ENCODE data around the gene SWSAP1.
A peak's percentile ranks its signal among the peaks of the same experiment; 100 is the strongest.

The SWSAP1 gene

GRCh38 chr19:11383706-11384048 lies 9.2 kb downstream of the SWSAP1 start:
- Histone ChIP-seq H3K27me3 (ENCODE audit: control insufficient read depth, insufficient read depth, low read length) (no peaks in the 10 kb centered on the region), H3K36me3 (ENCODE audit: control insufficient read depth, insufficient read depth, low read length) (no peaks in the 10 kb centered on the region), H3K4me1 (ENCODE audit: control insufficient read depth, insufficient read depth, low read length) (no peaks in the 10 kb centered on the region), H3K4me3 (ENCODE audit: low read depth, low read length) (peak overlapping the region; percentile 75), H3K9ac (ENCODE audit: low read depth, low read length) (no peak overlapping the region), H3K9me3 (ENCODE audit: control insufficient read depth, insufficient read depth, low read length) (no peaks in the 10 kb centered on the region)

DNA sequence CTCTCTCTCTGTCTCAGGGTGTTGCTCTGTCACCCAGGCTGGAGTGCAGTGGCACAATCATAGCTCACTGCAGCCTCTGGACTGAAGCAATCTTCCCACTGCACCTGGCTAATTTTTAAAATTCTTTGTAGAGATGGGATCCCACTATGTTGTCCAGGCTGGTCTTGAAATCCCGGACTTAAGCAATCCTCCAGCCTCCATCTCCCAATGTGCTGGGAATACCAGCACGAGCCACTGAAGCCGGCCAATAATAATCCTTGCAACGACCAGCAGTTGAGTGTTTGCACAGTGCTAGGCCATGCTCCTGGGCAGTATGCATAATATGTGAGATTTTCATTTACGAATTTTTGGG lies 10.3 kb downstream of the SWSAP1 start:
- Histone ChIP-seq H3K9ac (ENCODE audit: low read depth, low read length) (no peak overlapping the region), H3K4me1 (ENCODE audit: control insufficient read depth, insufficient read depth, low read length) (no peaks in the 10 kb centered on the region), H3K36me3 (ENCODE audit: control insufficient read depth, insufficient read depth, low read length) (no peaks in the 10 kb centered on the region)

GRCh38 chr19:11387162-11388034 lies 12.9 kb downstream of the SWSAP1 start:
- Histone ChIP-seq H3K9me3 (ENCODE audit: control insufficient read depth, insufficient read depth, low read length) (no peaks in the 10 kb centered on the region), H3K9ac (ENCODE audit: low read depth, low read length) (no peak overlapping the region), H3K4me1 (ENCODE audit: control insufficient read depth, insufficient read depth, low read length) (no peaks in the 10 kb centered on the region), H3K36me3 (ENCODE audit: control insufficient read depth, insufficient read depth, low read length) (no peaks in the 10 kb centered on the region), H3K27me3 (ENCODE audit: control insufficient read depth, insufficient read depth, low read length) (no peaks in the 10 kb centered on the region), H3K4me3 (ENCODE audit: low read depth, low read length) (no peak overlapping the region)

More for the DNA sequence above, 10.3 kb downstream of the SWSAP1 start:
- Histone ChIP-seq H3K27me3 (ENCODE audit: control insufficient read depth, insufficient read depth, low read length) (no peaks in the 10 kb centered on the region), H3K4me3 (ENCODE audit: low read depth, low read length) (no peak overlapping the region), H3K9me3 (ENCODE audit: control insufficient read depth, insufficient read depth, low read length) (no peaks in the 10 kb centered on the region)

DNA sequence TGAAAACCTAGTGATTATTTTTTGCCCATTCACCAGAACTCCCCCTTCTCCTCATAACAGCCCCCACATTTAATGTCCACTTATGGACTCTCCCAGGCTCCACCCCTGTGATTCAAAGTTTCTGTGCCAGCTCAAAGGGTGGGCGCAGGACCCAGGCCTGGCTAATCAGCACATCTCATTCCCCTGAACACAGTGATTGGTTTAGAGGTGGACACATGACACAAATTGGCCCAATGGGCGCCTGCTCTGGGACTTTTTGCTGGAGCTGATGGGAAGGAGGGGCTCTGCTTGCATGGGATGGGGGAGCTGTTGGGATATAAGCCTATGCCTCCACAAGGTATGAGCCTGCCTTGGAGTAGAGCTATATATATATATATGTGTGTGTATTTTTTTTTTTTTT lies 15.9 kb downstream of the SWSAP1 start:
- Histone ChIP-seq H3K9me3 (ENCODE audit: control insufficient read depth, insufficient read depth, low read length) (no peaks in the 10 kb centered on the region), H3K27me3 (ENCODE audit: control insufficient read depth, insufficient read depth, low read length) (no peaks in the 10 kb centered on the region), H3K4me3 (ENCODE audit: low read depth, low read length) (no peak overlapping the region), H3K9ac (ENCODE audit: low read depth, low read length) (no peak overlapping the region), H3K36me3 (ENCODE audit: control insufficient read depth, insufficient read depth, low read length) (no peaks in the 10 kb centered on the region), H3K4me1 (ENCODE audit: control insufficient read depth, insufficient read depth, low read length) (peaks cover 3% of the 10 kb centered on the region)

GRCh38 chr19:11390933-11391680 lies 16.6 kb downstream of the SWSAP1 start:
- Histone ChIP-seq H3K36me3 (ENCODE audit: control insufficient read depth, insufficient read depth, low read length) (no peaks in the 10 kb centered on the region), H3K4me1 (ENCODE audit: control insufficient read depth, insufficient read depth, low read length) (peaks cover 4% of the 10 kb centered on the region), H3K4me3 (ENCODE audit: low read depth, low read length) (no peak overlapping the region), H3K27me3 (ENCODE audit: control insufficient read depth, insufficient read depth, low read length) (no peaks in the 10 kb centered on the region), H3K9me3 (ENCODE audit: control insufficient read depth, insufficient read depth, low read length) (no peaks in the 10 kb centered on the region), H3K9ac (ENCODE audit: low read depth, low read length) (no peak overlapping the region)

GRCh38 chr19:11397089-11397610 lies 22.7 kb downstream of the SWSAP1 start:
- Histone ChIP-seq H3K4me3 (ENCODE audit: low read depth, low read length) (no peak overlapping the region), H3K9me3 (ENCODE audit: control insufficient read depth, insufficient read depth, low read length) (no peaks in the 10 kb centered on the region), H3K9ac (ENCODE audit: low read depth, low read length) (no peak overlapping the region)

DNA sequence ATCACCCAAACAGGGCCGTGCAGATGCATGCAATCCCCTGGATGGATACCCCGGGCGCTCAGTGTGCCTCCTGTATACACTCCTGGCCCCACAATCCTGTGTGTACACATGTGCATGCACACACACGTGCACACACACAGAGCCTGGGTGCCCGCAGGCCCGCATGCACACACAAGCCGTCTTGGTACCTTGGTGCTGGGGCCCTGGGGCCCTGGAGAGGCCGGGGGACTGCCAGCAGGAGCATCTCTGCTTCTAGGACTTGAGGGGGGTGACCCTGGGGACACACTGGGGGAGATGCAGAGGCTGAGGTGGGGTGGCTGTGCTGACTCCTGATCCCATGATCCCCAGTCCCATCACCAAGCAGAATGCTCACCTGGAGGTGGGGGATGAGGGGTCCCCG lies 25.2 kb downstream of the SWSAP1 start:
- Histone ChIP-seq H3K9ac (ENCODE audit: low read depth, low read length) (no peak overlapping the region), H3K9me3 (ENCODE audit: control insufficient read depth, insufficient read depth, low read length) (no peaks in the 10 kb centered on the region), H3K27me3 (ENCODE audit: control insufficient read depth, insufficient read depth, low read length) (no peaks in the 10 kb centered on the region), H3K4me1 (ENCODE audit: control insufficient read depth, insufficient read depth, low read length) (peaks cover 4% of the 10 kb centered on the region), H3K36me3 (ENCODE audit: control insufficient read depth, insufficient read depth, low read length) (peaks cover 20% of the 10 kb centered on the region), H3K4me3 (ENCODE audit: low read depth, low read length) (no peak overlapping the region)

More at GRCh38 chr19:11397089-11397610, 22.7 kb downstream of the SWSAP1 start:
- Histone ChIP-seq H3K36me3 (ENCODE audit: control insufficient read depth, insufficient read depth, low read length) (peaks cover 19% of the 10 kb centered on the region), H3K4me1 (ENCODE audit: control insufficient read depth, insufficient read depth, low read length) (peaks cover 4% of the 10 kb centered on the region), H3K27me3 (ENCODE audit: control insufficient read depth, insufficient read depth, low read length) (no peaks in the 10 kb centered on the region)

DNA sequence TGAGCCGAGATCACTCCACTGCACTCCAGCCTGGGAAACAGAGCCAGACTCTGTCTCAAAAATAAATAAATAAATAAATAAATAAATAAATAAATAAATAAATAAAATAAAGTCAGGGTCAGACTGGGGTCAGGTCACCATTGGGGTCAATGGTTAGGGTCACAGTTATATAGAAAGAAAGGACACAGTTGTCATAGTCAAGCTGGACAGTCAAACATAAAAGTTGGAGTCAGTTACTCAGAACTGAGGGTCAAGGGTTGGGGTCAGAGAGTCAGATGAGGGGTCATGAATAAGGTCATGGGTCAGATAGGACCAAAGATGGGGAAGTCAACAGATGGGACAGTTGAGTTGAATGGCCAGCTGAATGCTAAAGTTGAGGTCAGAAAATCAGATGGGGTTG lies 26.3 kb downstream of the SWSAP1 start:
- no peak overlapping the region for H3K4me3 ChIP-seq (ENCODE audit: low read depth, low read length)
- no peaks in the 10 kb centered on the region for H3K4me1 ChIP-seq (ENCODE audit: control insufficient read depth, insufficient read depth, low read length)
- peaks cover 20% of the 10 kb centered on the region for H3K36me3 ChIP-seq (ENCODE audit: control insufficient read depth, insufficient read depth, low read length)
- no peaks in the 10 kb centered on the region for H3K9me3 ChIP-seq (ENCODE audit: control insufficient read depth, insufficient read depth, low read length)
- no peaks in the 10 kb centered on the region for H3K27me3 ChIP-seq (ENCODE audit: control insufficient read depth, insufficient read depth, low read length)
- H3K9ac ChIP-seq (ENCODE audit: low read depth, low read length), result no peak overlapping the region

DNA sequence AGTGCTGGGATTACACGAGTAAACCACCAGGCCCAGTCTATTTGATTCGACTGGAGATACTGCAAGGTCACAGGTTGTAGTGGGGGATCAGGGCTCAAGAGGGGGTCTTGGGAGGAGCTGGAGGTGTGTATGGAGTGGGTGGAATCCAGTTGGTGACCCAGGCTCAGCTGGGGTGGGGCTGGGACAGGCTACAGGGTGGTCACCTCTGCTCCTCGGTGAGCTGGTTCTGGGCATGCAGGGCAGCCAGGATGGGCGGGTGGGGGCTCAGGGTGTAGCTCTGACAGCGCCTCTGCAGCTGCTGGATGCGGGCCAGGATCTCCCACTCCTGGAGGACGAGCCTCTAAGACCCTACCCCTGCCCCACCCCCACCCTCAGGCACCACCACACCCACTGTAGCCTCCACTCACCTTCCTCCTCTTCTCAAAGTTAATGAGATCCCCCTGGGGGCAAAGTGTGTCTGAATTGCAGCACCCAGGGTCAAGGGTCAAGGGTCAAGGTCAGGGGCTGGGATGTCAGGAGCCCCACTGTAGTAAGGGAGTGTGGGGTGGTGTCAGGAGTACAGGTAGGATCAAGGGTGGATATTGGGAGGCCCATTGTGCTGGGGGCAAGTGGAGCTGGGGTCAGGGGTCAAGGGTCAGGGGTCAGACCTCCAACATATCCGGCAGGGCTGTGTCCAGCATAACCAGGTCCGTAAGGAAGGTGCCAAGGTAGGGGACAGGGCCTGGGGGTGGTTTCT lies 27.5 kb downstream of the SWSAP1 start:
- Histone ChIP-seq H3K36me3 (ENCODE audit: control insufficient read depth, insufficient read depth, low read length) (peaks cover 20% of the 10 kb centered on the region), H3K4me1 (ENCODE audit: control insufficient read depth, insufficient read depth, low read length) (no peaks in the 10 kb centered on the region), H3K9ac (ENCODE audit: low read depth, low read length) (no peak overlapping the region), H3K9me3 (ENCODE audit: control insufficient read depth, insufficient read depth, low read length) (no peaks in the 10 kb centered on the region), H3K27me3 (ENCODE audit: control insufficient read depth, insufficient read depth, low read length) (no peaks in the 10 kb centered on the region), H3K4me3 (ENCODE audit: low read depth, low read length) (no peak overlapping the region)

DNA sequence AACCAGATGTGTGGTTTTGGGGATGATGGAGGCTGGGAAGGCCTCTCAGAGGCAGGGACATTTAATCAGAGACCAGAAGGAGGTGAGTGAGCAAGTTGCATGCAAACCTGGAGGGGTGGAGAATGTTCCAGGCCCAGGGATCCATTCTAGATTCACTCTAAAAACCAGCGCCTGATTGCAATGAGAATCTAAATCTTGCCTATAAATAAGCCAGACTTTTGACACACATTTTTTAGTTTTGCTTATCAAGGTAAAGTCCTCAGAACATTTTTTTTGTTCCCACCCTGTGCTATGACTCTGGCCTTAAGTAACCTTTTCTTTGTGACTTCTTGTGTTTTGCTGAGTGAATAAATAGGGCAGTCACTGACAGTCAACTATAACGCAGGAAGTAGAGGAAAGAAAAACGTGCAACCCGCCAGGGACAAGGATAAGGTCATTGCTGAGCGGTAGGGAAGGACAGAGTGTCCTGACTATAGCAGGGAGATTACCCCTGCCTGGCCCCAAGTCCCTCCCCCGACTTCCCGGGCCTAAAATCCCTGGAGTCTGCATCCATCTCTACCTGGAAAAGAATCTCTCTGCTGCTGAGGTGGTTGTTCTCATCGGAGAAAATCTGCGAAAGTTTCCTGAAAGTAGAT lies 30.2 kb downstream of the SWSAP1 start:
- Histone ChIP-seq H3K4me1 (ENCODE audit: control insufficient read depth, insufficient read depth, low read length) (no peaks in the 10 kb centered on the region), H3K36me3 (ENCODE audit: control insufficient read depth, insufficient read depth, low read length) (peaks cover 11% of the 10 kb centered on the region), H3K27me3 (ENCODE audit: control insufficient read depth, insufficient read depth, low read length) (no peaks in the 10 kb centered on the region), H3K4me3 (ENCODE audit: low read depth, low read length) (no peak overlapping the region), H3K9ac (ENCODE audit: low read depth, low read length) (no peak overlapping the region), H3K9me3 (ENCODE audit: control insufficient read depth, insufficient read depth, low read length) (no peaks in the 10 kb centered on the region)
